HPDE6-E6E7 (cell line): ENCODE results near the gene NAP1L1.
"Not testable (repeated sequence)": the region's sequence is repeated elsewhere in the genome, so short reads cannot be mapped to it uniquely, and the experiment has no call there.

Source experiments
- DNase-seq: peaks from one replicate; pipeline ENCODE4 v3.0.0; 2011; ENCODE audit warnings: missing footprints; ENCODE audit errors: extremely low spot score

NAP1L1 gene

GRCh38 chr12:75990189-75990912, 94.1 kb downstream of the NAP1L1 start:
- no peak for DNase-seq

- not testable (repeated sequence) for DNase-seq
Measured at GRCh38 chr12:75987709-75988108, 96.8 kb downstream of the NAP1L1 start.
